ENCODE measurements around the gene KRTAP10-3.
"Not testable (repeated sequence)": the region's sequence is repeated elsewhere in the genome, so short reads cannot be mapped to it uniquely, and the experiment has no call there.

KRTAP10-3 gene

DNA sequence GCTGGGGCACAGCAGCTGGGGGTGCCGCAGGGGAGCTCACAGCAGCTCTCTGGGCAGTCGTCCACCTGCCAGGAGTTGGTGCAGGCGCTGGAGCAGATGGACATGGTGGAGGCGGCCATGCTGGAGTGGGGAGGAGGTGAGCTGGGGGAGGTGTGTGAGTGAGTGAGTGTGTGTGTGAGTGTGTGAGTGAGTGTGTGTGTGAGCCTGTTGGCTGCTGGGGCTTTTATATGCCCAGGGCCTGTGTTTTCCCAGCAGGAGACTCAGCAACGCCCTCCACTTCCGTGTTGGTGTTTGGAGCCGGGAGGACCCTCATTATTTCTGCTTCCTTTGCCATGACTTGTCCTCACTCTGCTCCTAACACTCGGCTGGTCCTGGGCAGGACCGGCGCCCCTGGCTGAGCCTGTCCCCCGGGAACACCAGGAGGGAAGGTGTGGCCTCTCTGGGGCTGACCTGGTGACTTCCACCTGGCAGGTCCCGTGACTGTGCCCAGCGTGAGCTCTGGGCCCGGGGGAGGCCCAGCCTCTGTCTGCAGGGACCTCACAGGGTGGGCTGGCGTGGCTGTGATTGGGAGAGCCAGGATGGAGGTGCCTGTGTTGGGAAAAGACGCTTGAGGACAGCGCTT is 7.1 kb downstream of the KRTAP10-3 start, which contains the start of gene KRTAP10-2:
Gene KRTAP10-2 (minus strand): TSS at position 166 of the 622 bp plus-strand sequence. CDS start 47 bp downstream, at position 119.
- Histone ChIP-seq H3K9me3 (ENCODE audit: control insufficient read depth, insufficient read depth, low read depth, low read length) (no peaks in the 10 kb centered on the region), H3K27me3 (ENCODE audit: control insufficient read depth, insufficient read depth, low read length) (no peaks in the 10 kb centered on the region), H3K36me3 (ENCODE audit: control insufficient read depth, insufficient read depth, low read length) (no peaks in the 10 kb centered on the region), H3K4me1 (ENCODE audit: control insufficient read depth, insufficient read depth, low read length) (peaks cover 51% of the 10 kb centered on the region), H3K9ac (ENCODE audit: low read length) (no peak within 1 kb of the TSS), H3K4me3 (ENCODE audit: low read depth, low read length) (no peak within 1 kb of the TSS), H3K27ac (ENCODE audit: low read depth, low read length) (no peak within 1 kb of the TSS)

GRCh38 chr21:44550807-44551206 is 7.8 kb downstream of the KRTAP10-3 start:
- no peaks in the 10 kb centered on the region for H3K27me3 ChIP-seq (ENCODE audit: control insufficient read depth, insufficient read depth, low read length)
- H3K9me3 ChIP-seq (ENCODE audit: control insufficient read depth, insufficient read depth, low read depth, low read length), result no peaks in the 10 kb centered on the region
- no peak overlapping the region for H3K9ac ChIP-seq (ENCODE audit: low read length)
- H3K4me3 ChIP-seq (ENCODE audit: low read depth, low read length), result no peak overlapping the region
- no peaks in the 10 kb centered on the region for H3K36me3 ChIP-seq (ENCODE audit: control insufficient read depth, insufficient read depth, low read length)
- peaks cover 51% of the 10 kb centered on the region for H3K4me1 ChIP-seq (ENCODE audit: control insufficient read depth, insufficient read depth, low read length)
- no peak overlapping the region for H3K27ac ChIP-seq (ENCODE audit: low read depth, low read length)

GRCh38 chr21:44550285-44550684 is 8.3 kb downstream of the KRTAP10-3 start:
- Histone ChIP-seq H3K27ac (ENCODE audit: low read depth, low read length) (0 out of 2 replicates have a peak overlapping the region, but pooled peaks have one; percentile 68), H3K4me1 (ENCODE audit: control insufficient read depth, insufficient read depth, low read length) (peaks cover 51% of the 10 kb centered on the region)
- H3K9me3 ChIP-seq (ENCODE audit: control insufficient read depth, insufficient read depth, low read depth, low read length); H3K27me3 ChIP-seq (ENCODE audit: control insufficient read depth, insufficient read depth, low read length); H3K9ac ChIP-seq (ENCODE audit: low read length); H3K4me3 ChIP-seq (ENCODE audit: low read depth, low read length); H3K36me3 ChIP-seq (ENCODE audit: control insufficient read depth, insufficient read depth, low read length): not testable (repeated sequence)

DNA sequence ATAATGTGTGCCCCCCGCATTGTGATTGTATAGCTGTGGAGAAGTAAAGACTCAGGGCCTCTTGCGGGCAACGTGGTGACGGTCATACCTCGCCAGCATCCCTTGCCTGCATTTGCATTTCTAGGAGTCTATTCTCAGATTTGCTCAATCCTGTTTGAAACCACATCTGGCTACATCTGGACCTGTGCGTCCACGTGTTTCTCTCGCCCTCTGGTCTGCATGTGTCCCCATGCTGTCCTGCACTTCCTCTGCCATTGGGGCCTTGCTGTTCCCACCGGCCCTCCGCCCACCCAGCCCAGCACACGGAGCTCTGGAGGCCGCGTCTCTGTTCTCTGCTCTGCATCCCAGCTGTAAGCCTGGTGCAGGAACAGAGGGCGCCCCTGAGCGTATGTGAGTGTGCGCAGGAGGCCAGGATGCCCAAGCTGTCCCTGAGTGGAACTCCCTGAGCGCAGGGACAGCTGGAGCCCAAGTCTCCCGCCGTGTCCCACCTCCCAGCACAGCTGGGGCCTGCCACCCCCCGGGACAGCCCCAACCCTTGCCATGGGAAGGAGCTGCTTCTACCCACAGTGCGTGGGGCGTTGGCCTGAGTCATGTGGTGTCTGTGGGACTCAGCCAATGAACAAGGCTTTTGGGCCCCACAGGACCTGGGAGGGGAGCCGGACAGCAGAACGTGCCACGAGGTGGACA is 8.9 kb downstream of the KRTAP10-3 start:
- Histone ChIP-seq H3K4me3 (ENCODE audit: low read depth, low read length) (no peak overlapping the region), H3K27ac (ENCODE audit: low read depth, low read length) (peak overlapping the region; percentile 68), H3K9me3 (ENCODE audit: control insufficient read depth, insufficient read depth, low read depth, low read length) (no peaks in the 10 kb centered on the region), H3K4me1 (ENCODE audit: control insufficient read depth, insufficient read depth, low read length) (peaks cover 51% of the 10 kb centered on the region), H3K27me3 (ENCODE audit: control insufficient read depth, insufficient read depth, low read length) (no peaks in the 10 kb centered on the region), H3K9ac (ENCODE audit: low read length) (peak overlapping the region; percentile 55), H3K36me3 (ENCODE audit: control insufficient read depth, insufficient read depth, low read length) (no peaks in the 10 kb centered on the region)

- no peaks in the 10 kb centered on the region for H3K9me3 ChIP-seq (ENCODE audit: control insufficient read depth, insufficient read depth, low read depth, low read length)
- H3K27ac ChIP-seq (ENCODE audit: low read depth, low read length), result peak overlapping the region; percentile 68
- 0 out of 2 replicates have a peak overlapping the region, but pooled peaks have one; percentile 6 for H3K4me3 ChIP-seq (ENCODE audit: low read depth, low read length)
- peaks cover 51% of the 10 kb centered on the region for H3K4me1 ChIP-seq (ENCODE audit: control insufficient read depth, insufficient read depth, low read length)
- no peaks in the 10 kb centered on the region for H3K27me3 ChIP-seq (ENCODE audit: control insufficient read depth, insufficient read depth, low read length)
- H3K36me3 ChIP-seq (ENCODE audit: control insufficient read depth, insufficient read depth, low read length), result no peaks in the 10 kb centered on the region
- peak overlapping the region; percentile 55 for H3K9ac ChIP-seq (ENCODE audit: low read length)
Observed at GRCh38 chr21:44548922-44549321, 9.7 kb downstream of the KRTAP10-3 start.

DNA sequence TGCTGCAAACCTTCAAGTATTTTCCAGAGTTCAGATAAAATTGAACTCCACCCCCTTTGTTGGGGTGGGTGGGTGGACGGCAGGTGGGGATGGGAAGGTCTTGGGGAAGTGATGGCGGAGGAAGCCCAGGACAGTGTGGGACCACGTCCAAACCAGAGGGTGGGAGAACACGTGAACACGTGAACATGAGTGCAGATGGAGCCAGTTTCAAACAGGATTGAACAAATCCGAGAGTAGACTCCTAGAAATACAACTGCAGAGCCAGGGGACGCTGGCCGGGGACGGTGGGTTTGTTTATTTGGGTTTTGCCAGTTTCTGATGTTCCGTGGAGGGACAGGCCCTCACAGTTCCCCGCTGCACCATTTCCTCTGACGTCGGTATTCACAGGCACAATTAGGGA is 10.2 kb downstream of the KRTAP10-3 start:
- peak overlapping the region; percentile 68 for H3K27ac ChIP-seq (ENCODE audit: low read depth, low read length)
- peak overlapping the region; percentile 55 for H3K9ac ChIP-seq (ENCODE audit: low read length)
- 0 out of 2 replicates have a peak, but pooled peaks cover 4% of the 10 kb centered on the region for H3K9me3 ChIP-seq (ENCODE audit: control insufficient read depth, insufficient read depth, low read depth, low read length)
- no peaks in the 10 kb centered on the region for H3K36me3 ChIP-seq (ENCODE audit: control insufficient read depth, insufficient read depth, low read length)
- no peak overlapping the region for H3K4me3 ChIP-seq (ENCODE audit: low read depth, low read length)
- H3K4me1 ChIP-seq (ENCODE audit: control insufficient read depth, insufficient read depth, low read length), result peaks cover 51% of the 10 kb centered on the region
- H3K27me3 ChIP-seq (ENCODE audit: control insufficient read depth, insufficient read depth, low read length), result no peaks in the 10 kb centered on the region

- peaks cover 8% of the 10 kb centered on the region for H3K9me3 ChIP-seq (ENCODE audit: control insufficient read depth, insufficient read depth, low read depth, low read length)
- H3K4me3 ChIP-seq (ENCODE audit: low read depth, low read length), result no peak overlapping the region
- H3K27ac ChIP-seq (ENCODE audit: low read depth, low read length), result peak overlapping the region; percentile 68
- no peaks in the 10 kb centered on the region for H3K36me3 ChIP-seq (ENCODE audit: control insufficient read depth, insufficient read depth, low read length)
- H3K27me3 ChIP-seq (ENCODE audit: control insufficient read depth, insufficient read depth, low read length), result no peaks in the 10 kb centered on the region
- peaks cover 49% of the 10 kb centered on the region for H3K4me1 ChIP-seq (ENCODE audit: control insufficient read depth, insufficient read depth, low read length)
- no peak overlapping the region for H3K9ac ChIP-seq (ENCODE audit: low read length)
Observed at GRCh38 chr21:44547656-44548331, 10.8 kb downstream of the KRTAP10-3 start.

- Histone ChIP-seq H3K36me3 (ENCODE audit: control insufficient read depth, insufficient read depth, low read length) (no peaks in the 10 kb centered on the region), H3K4me3 (ENCODE audit: low read depth, low read length) (no peak overlapping the region), H3K9ac (ENCODE audit: low read length) (no peak overlapping the region), H3K9me3 (ENCODE audit: control insufficient read depth, insufficient read depth, low read depth, low read length) (peaks cover 10% of the 10 kb centered on the region), H3K27ac (ENCODE audit: low read depth, low read length) (no peak overlapping the region), H3K4me1 (ENCODE audit: control insufficient read depth, insufficient read depth, low read length) (peaks cover 20% of the 10 kb centered on the region), H3K27me3 (ENCODE audit: control insufficient read depth, insufficient read depth, low read length) (no peaks in the 10 kb centered on the region)
Observed at GRCh38 chr21:44544566-44544965, 14.0 kb downstream of the KRTAP10-3 start.

DNA sequence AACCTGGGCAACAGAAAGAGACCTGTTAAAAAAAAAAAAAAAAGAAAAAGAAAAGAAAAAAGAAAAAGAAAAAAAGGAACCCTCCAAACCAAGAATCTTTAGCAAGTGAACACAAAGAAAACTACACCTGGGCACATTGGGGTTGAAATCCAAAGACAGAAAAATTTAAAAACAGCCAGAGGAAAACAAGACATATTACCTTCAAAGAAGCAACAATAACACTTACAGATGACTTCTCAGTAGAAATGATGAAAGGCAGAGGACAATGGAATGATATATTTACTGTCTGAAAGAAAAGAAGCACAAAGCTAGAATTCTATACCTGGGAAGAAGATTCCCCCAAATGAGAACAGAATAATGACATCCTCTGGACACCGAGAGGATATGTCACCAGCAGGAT is 15.9 kb downstream of the KRTAP10-3 start:
- Histone ChIP-seq H3K9ac (ENCODE audit: low read length) (no peak overlapping the region), H3K4me3 (ENCODE audit: low read depth, low read length) (no peak overlapping the region), H3K36me3 (ENCODE audit: control insufficient read depth, insufficient read depth, low read length) (no peaks in the 10 kb centered on the region), H3K9me3 (ENCODE audit: control insufficient read depth, insufficient read depth, low read depth, low read length) (peaks cover 10% of the 10 kb centered on the region), H3K4me1 (ENCODE audit: control insufficient read depth, insufficient read depth, low read length) (peaks cover 2% of the 10 kb centered on the region), H3K27ac (ENCODE audit: low read depth, low read length) (no peak overlapping the region), H3K27me3 (ENCODE audit: control insufficient read depth, insufficient read depth, low read length) (no peaks in the 10 kb centered on the region)

- Histone ChIP-seq H3K27me3 (ENCODE audit: control insufficient read depth, insufficient read depth, low read length) (no peaks in the 10 kb centered on the region), H3K27ac (ENCODE audit: low read depth, low read length) (no peak overlapping the region), H3K4me1 (ENCODE audit: control insufficient read depth, insufficient read depth, low read length) (no peaks in the 10 kb centered on the region), H3K36me3 (ENCODE audit: control insufficient read depth, insufficient read depth, low read length) (no peaks in the 10 kb centered on the region), H3K9me3 (ENCODE audit: control insufficient read depth, insufficient read depth, low read depth, low read length) (peaks cover 10% of the 10 kb centered on the region), H3K9ac (ENCODE audit: low read length) (no peak overlapping the region), H3K4me3 (ENCODE audit: low read depth, low read length) (no peak overlapping the region)
Observed at GRCh38 chr21:44540741-44541288, 17.8 kb downstream of the KRTAP10-3 start.

All from HUES6 (cell line).